Keratinocyte (primary cell): ENCODE measurements around the gene IGF1. TPM values are rescaled to one million over a fixed set of nuclear protein-coding genes. Genes with fewer than 3 reads are reported as not detected.

Experiments used
- DNase-seq: peaks from one replicate; pipeline ENCODE4 v3.0.0-alpha.2; 2011; ENCODE audit warnings: low read depth, missing footprints, low spot score
- FAIRE-seq: peaks from 2 replicates; lab custom pipeline; 2011; peaks lifted over from hg19 to GRCh38; lab: Jason Lieb, UNC
- H2AFZ ChIP-seq: 2 replicates; pipeline ENCODE4 v1.6.0; 2012; ENCODE audit warnings: low read length, control low read depth, inconsistent platforms; ENCODE audit not compliant: control insufficient read depth
- H3K27ac ChIP-seq: 2 replicates; pipeline ENCODE4 v1.5.1; 2011; ENCODE audit warnings: low read length; ENCODE audit not compliant: control insufficient read depth, insufficient read depth
- H3K27me3 ChIP-seq: 3 replicates; pipeline ENCODE4 v1.6.0; 2011; ENCODE audit warnings: low read length; ENCODE audit not compliant: control insufficient read depth, insufficient read depth; ENCODE audit errors: extremely low read depth
- H3K36me3 ChIP-seq, 2 experiments: 2 replicates in 1 of 2; 3 replicates in 1 of 2; pipeline ENCODE4 v1.5.1; 2011; ENCODE audit warnings: low read length in 2 of 2, mild to moderate bottlenecking in 1 of 2; ENCODE audit not compliant: control insufficient read depth in 2 of 2, insufficient read depth in 2 of 2; ENCODE audit errors: extremely low read depth in 1 of 2
- H3K4me1 ChIP-seq: 3 replicates; pipeline ENCODE4 v1.5.1; 2011; ENCODE audit warnings: low read length; ENCODE audit not compliant: control insufficient read depth, insufficient read depth; ENCODE audit errors: extremely low read depth
- H3K4me2 ChIP-seq: 3 replicates; pipeline ENCODE4 v1.6.0; 2011; ENCODE audit warnings: low read depth, low read length; ENCODE audit not compliant: control insufficient read depth, insufficient read depth; ENCODE audit errors: extremely low read depth
- H3K4me3 ChIP-seq, 3 experiments: fragments of 200-600 bp in 1 of 3; sonication (generic) in 1 of 3; 2 replicates in 2 of 3; 3 replicates in 1 of 3; pipeline ENCODE4 v1.5.1; 2011 to 2016; ENCODE audit warnings: low read length in 3 of 3, mild to moderate bottlenecking in 3 of 3, control low read depth in 2 of 3, inconsistent platforms in 1 of 3, low read depth in 1 of 3, mixed read lengths in 1 of 3, mixed run types in 1 of 3, moderate library complexity in 1 of 3; ENCODE audit not compliant: control insufficient read depth in 2 of 3, insufficient read depth in 2 of 3; ENCODE audit errors: extremely low read depth in 1 of 3
- H3K79me2 ChIP-seq: 2 replicates; pipeline ENCODE4 v1.6.0; 2012; ENCODE audit warnings: low read length; ENCODE audit not compliant: control insufficient read depth, insufficient read depth
- H3K9ac ChIP-seq: 3 replicates; pipeline ENCODE4 v1.6.0; 2011; ENCODE audit warnings: low read length; ENCODE audit not compliant: control insufficient read depth, insufficient read depth; ENCODE audit errors: extremely low read depth
- H3K9me1 ChIP-seq: 3 replicates; pipeline ENCODE4 v1.6.0; 2011; ENCODE audit warnings: low read length; ENCODE audit not compliant: control insufficient read depth, insufficient read depth; ENCODE audit errors: extremely low read depth
- H3K9me3 ChIP-seq: 2 replicates; pipeline ENCODE4 v1.5.1; 2012; ENCODE audit warnings: low read depth, low read length; ENCODE audit not compliant: control insufficient read depth
- H4K20me1 ChIP-seq: 3 replicates; pipeline ENCODE4 v1.6.0; 2011; ENCODE audit warnings: low read length; ENCODE audit not compliant: control insufficient read depth, insufficient read depth; ENCODE audit errors: extremely low read depth
- EZH2 ChIP-seq: IDR thresholded peaks from one replicate; pipeline ENCODE4 v1.6.1; 2012; ENCODE audit warnings: inconsistent platforms, mild to moderate bottlenecking, low read length, moderate library complexity
- dilution Hi-C: fragments of 300-500 bp; cut with MboI; formaldehyde crosslinking; loops from one replicate; pipeline ENCODE4 v1.7.0; 2020; ENCODE audit warnings: low sequenced_read_pairs; ENCODE audit not compliant: extremely low pct_ligation_motif_present
- polyA plus RNA-seq, 5 experiments: library from polyadenylated mRNA; depleted of rRNA in 3 of 5; stranded (reverse) in 3 of 5; stranded (forward) in 1 of 5; unstranded in 1 of 5; fragments of >200 nt; gene quantifications; 1 replicate in 1 of 5; 2 replicates in 3 of 5; 3 replicates in 1 of 5; pipeline versions ENCODE4 v1.2.1 to v1.2.3, GENCODE V29; 2011 to 2012; ENCODE audit warnings: missing spikeins in 2 of 5, low read depth in 1 of 5, low replicate concordance in 1 of 5
- TF ChIP-seq, protein P1 (sequence below), 3 experiments: IDR thresholded peaks in 1 of 3; conservative IDR thresholded peaks in 1 of 3; optimal IDR thresholded peaks in 1 of 3; 2 replicates in 2 of 3; 3 replicates in 1 of 3; pipeline versions ENCODE3 to v1.5.1; 2011; ENCODE audit warnings: low read length in 3 of 3, mild to moderate bottlenecking in 3 of 3, moderate library complexity in 2 of 3, control low read depth in 1 of 3, inconsistent platforms in 1 of 3; ENCODE audit not compliant: insufficient read depth in 2 of 3; ENCODE audit errors: extremely low read depth in 1 of 3

The IGF1 gene
- polyA plus RNA-seq, 1 donor (not counting 4 experiments of a cell fraction or from before 2014, with no cell fraction given), result not detected

DNA sequence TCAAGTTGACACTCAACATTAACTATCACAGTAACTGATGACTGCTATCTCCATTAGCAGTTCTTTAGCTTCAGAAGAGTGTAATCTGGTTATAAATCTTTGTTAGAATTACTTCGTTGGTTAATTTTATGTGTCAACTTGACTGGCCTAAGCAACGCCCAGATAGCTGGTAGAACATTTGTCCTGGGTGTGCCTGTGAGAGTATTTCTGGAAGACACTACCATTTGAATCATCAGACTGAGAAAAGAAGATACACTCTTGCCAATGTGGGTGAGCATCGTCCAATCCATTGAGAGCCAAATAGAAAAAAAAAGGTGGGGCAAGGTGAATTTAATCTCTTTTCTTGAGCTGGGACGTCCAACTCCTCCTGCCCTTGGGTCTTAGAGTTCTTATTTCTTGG lies 129.0 kb downstream of the IGF1 start:
- Histone ChIP-seq H3K79me2 (no peaks in the 10 kb centered on the region), H3K27me3 (no peaks in the 10 kb centered on the region), H2AFZ (no peak overlapping the region), H3K9me1 (no peaks in the 10 kb centered on the region), H3K9ac (no peak overlapping the region), H3K4me1 (no peaks in the 10 kb centered on the region), H3K27ac (no peak overlapping the region), H3K4me2 (no peak overlapping the region), H4K20me1 (no peaks in the 10 kb centered on the region), H3K36me3 (no peaks in the 10 kb centered on the region), H3K9me3 (no peaks in the 10 kb centered on the region), H3K4me3 (no peak overlapping the region)
- DNase-seq, result no peak
- TF ChIP-seq, protein P1, sequence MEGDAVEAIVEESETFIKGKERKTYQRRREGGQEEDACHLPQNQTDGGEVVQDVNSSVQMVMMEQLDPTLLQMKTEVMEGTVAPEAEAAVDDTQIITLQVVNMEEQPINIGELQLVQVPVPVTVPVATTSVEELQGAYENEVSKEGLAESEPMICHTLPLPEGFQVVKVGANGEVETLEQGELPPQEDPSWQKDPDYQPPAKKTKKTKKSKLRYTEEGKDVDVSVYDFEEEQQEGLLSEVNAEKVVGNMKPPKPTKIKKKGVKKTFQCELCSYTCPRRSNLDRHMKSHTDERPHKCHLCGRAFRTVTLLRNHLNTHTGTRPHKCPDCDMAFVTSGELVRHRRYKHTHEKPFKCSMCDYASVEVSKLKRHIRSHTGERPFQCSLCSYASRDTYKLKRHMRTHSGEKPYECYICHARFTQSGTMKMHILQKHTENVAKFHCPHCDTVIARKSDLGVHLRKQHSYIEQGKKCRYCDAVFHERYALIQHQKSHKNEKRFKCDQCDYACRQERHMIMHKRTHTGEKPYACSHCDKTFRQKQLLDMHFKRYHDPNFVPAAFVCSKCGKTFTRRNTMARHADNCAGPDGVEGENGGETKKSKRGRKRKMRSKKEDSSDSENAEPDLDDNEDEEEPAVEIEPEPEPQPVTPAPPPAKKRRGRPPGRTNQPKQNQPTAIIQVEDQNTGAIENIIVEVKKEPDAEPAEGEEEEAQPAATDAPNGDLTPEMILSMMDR (optimal IDR thresholded peaks at IDR 0.05 in 1 of 3, IDR thresholded peaks at IDR 0.05 in 1 of 3, conservative IDR thresholded peaks at IDR 0.05 in 1 of 3; ENCODE audit: extremely low read depth in 1 of 3, insufficient read depth in 2 of 3, low read length in 3 of 3), result no peak
- no peak for TF ChIP-seq EZH2
- FAIRE-seq, result no peak
- dilution Hi-C loops, result no loop called here

DNA sequence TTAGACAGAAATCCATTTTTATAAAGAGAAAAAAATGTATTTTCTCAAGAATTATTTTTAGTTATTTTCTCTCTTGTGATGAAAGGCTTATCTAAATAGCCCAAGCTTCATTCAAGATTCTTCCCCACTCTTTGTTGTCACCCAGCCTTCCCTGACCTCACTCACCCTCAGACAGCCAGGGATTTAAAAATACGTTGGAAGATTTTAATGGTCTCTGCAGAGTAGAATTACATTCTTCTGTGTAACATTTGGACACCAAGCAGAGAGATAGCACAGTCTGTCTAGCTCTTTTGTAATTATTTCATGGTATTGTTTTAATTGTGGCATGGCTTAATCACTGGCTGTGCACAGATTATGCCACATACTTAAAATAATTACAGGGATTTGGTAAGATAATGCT lies 130.3 kb downstream of the IGF1 start:
- no peak for DNase-seq
- no peak overlapping the region for H3K4me3 ChIP-seq
- no peak overlapping the region for H3K4me2 ChIP-seq
- no peak for FAIRE-seq
- H4K20me1 ChIP-seq, result no peaks in the 10 kb centered on the region
- no peaks in the 10 kb centered on the region for H3K27me3 ChIP-seq
- no peaks in the 10 kb centered on the region for H3K36me3 ChIP-seq
- no peaks in the 10 kb centered on the region for H3K9me1 ChIP-seq
- H2AFZ ChIP-seq, result no peak overlapping the region
- no peaks in the 10 kb centered on the region for H3K9me3 ChIP-seq
- H3K79me2 ChIP-seq, result no peaks in the 10 kb centered on the region
- no peak overlapping the region for H3K9ac ChIP-seq
- no peak overlapping the region for H3K27ac ChIP-seq
- TF ChIP-seq, protein P1 (optimal IDR thresholded peaks at IDR 0.05 in 1 of 3, IDR thresholded peaks at IDR 0.05 in 1 of 3, conservative IDR thresholded peaks at IDR 0.05 in 1 of 3; ENCODE audit: extremely low read depth in 1 of 3, insufficient read depth in 2 of 3, low read length in 3 of 3), result no peak
- no peak for TF ChIP-seq EZH2
- H3K4me1 ChIP-seq, result no peaks in the 10 kb centered on the region
- dilution Hi-C loops, result no loop called here
